ENCODE measurements around the gene PRKAG2.

Gene PRKAG2

DNA sequence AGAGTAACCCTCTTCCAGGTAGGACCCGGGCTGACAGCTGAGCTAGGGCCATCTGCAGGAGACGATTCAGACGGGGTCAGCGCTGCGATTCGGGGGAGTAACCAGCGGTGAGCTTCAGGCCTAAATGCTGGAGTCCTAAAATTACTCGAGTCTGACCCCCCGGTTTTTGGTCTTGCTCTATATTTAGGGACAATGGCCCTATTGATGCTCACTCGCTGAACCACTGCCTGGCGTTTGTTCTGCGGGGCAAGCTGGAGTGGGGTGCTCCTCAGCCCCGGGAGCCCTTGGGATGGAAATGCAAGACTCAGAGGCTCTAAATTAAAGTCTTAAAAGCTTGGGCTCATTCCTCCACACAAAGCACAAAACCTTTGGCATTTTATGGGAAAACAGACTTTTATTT, 120.0 kb downstream of the PRKAG2 start:
- no peak overlapping the region for H3K27ac ChIP-seq
- no peak for TF ChIP-seq CTCF (conservative IDR thresholded peaks at IDR 0.05)

GRCh38 chr7:151756076-151756731, 120.7 kb downstream of the PRKAG2 start:
- no peak for TF ChIP-seq CTCF (conservative IDR thresholded peaks at IDR 0.05)
- H3K27ac ChIP-seq = no peak overlapping the region

GRCh38 chr7:151755131-151755801, 121.6 kb downstream of the PRKAG2 start:
- TF ChIP-seq CTCF (conservative IDR thresholded peaks at IDR 0.05) = no peak
- no peak overlapping the region for H3K27ac ChIP-seq

- TF ChIP-seq CTCF (conservative IDR thresholded peaks at IDR 0.05) = no peak
- H3K27ac ChIP-seq = no peak overlapping the region
Measured at GRCh38 chr7:151754688-151755130, 122.2 kb downstream of the PRKAG2 start.

DNA sequence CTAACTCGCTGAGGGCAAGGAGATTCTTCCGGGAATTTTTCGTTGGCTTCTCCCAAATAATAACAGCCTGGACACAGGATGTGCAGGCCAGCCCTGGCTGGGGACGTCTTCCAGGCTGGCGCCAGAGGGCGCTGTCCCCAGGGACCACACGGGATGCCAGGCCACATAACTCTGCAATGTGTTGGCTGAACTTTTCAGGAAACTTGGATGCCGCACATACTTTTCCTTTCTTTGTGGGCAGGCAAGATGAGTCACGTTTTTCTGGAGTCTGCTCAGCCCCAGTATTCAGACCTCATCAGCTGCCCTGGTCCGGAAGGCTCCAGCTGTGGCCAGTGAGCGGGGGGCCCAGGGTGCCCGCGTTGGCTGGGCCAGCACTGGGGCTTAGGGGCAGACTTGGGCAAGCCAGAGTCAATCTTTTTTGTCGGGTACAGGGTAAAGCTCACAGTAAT, 122.7 kb downstream of the PRKAG2 start:
- peak overlapping the region; percentile 21 for H3K27ac ChIP-seq
- TF ChIP-seq CTCF (conservative IDR thresholded peaks at IDR 0.05) = peak; percentile 97

- H3K27ac ChIP-seq = no peak overlapping the region; the same call in 1 of the 2 replicates
- TF ChIP-seq CTCF (conservative IDR thresholded peaks at IDR 0.05) = no peak
Measured at GRCh38 chr7:151752816-151753595, 123.9 kb downstream of the PRKAG2 start.

DNA sequence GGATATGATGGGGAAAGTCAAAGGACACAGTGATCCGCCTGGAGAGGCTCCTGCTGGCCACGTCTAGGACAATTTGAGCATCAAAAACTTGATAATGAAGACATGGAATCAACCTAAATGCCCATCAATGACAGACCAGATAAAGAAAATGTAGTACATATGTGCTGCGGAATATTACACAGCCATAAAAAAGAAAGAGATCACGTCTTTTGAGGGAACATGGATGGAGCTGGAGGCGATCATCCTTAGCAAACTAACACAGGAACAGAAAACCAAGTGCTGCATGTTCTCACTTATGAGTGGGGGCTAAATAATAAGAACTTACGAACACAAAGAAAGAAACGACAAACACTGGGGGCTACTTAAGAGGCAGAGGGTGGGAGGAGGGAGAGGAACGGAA, 124.9 kb downstream of the PRKAG2 start:
- no peak for TF ChIP-seq CTCF (conservative IDR thresholded peaks at IDR 0.05)
- no peak overlapping the region for H3K27ac ChIP-seq

All from VCaP (cell line).